ENCODE data around the gene CCDC57.
"Not testable (repeated sequence)": the region's sequence is repeated elsewhere in the genome, so short reads cannot be mapped to it uniquely, and the experiment has no call there.

The CCDC57 gene, protein sequence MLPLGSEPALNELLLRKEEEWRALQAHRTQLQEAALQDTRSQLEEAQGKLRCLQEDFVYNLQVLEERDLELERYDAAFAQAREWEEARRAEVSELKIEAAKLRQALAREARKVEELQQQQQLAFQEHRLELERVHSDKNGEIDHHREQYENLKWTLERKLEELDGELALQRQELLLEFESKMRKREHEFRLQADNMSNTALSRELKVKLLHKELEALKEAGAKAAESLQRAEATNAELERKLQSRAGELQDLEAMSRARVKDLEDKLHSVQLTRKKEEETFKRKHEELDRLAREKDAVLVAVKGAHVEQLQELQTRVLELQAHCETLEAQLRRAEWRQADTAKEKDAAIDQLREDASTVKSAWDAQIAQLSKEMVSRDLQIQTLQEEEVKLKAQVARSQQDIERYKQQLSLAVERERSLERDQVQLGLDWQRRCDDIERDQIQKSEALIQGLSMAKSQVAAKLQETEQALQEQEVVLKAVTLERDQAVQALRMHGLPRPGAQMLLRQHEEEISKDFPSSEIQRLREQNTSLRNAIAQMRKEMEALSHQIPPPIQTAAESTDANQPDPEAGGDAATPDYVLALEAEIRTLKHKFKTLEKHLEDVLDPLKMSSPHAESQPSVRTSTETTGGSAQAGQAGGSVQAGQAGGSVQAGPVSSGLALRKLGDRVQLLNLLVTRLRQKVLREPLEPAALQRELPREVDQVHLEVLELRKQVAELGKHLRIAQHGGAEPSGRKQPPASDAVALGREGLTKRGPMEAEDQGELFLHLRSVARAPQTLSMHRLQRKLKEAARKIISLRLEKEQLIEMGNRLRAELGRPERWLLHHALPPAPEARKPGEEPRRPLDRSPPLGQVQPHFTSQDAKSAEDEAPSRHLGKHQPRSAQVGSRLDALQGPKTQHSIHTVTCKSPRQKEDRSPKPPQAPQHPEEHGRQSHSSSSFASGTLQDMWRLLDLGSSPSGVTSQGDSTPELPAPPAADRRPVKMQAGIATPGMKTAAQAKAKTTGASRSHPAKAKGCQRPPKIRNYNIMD

GRCh38 chr17:82212331-82213250 lies at the start of gene CCDC57:
CCDC57 (minus strand) TSS chr17:82212842; CDS start chr17:82201944, 10,898 bp downstream.
- DNase-seq, result peak; percentile 78 to 82

DNA sequence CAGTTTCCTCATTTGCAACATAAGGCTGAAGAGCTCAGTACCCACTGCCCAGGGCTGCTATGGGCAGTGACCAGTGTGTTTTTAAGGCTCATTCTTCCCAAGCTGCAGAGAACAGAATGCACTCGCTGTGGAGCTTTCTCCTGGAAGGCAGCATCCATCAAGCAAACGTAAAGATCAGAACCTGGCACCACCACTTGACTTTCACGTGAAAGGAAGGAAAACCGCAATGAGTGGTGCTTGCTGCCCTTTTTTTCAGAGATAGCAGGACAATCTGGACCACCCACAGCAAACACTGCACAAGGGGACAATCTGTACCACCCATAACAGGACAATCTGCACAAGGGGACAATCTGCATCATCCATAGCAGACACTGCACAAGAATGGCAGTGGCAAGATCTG lies 49.7 kb upstream of the CCDC57 start:
- no peak for DNase-seq

DNA sequence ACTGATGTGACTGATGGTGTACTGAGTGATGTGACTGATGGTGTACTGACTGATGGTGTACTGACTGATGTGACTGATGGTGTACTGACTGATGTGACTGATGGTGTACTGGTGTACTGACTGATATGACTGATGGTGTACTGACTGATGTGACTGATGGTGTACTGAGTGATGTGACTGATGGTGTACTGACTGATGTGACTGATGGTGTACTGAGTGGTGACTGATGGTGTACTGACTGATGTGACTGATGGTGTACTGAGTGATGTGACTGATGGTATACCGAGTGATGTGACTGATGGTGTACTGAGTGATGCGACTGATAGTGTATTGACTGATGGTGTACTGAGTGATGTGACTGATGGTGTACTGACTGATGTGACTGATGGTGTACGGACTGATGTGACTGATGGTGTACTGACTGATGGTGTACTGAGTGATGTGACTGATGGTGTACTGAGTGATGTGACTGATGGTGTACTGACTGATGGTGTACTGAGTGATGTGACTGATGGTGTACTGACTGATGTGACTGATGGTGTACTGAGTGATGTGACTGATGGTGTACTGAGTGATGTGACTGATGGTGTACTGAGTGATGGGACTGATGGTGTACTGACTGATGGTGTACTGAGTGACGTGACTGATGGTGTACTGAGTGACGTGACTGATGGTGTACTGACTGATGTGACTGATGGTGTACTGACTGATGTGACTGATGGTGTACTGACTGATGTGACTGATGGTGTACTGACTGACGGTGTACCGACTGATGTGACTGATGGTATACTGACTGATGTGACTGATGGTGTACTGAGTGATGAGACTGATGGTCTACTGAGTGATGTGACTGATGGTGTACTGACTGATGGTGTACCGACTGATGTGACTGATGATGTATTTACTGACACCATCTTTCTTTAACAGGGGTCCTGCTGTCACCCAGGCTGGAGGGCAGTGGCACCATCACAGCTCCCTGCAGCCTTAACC lies 47.6 kb upstream of the CCDC57 start:
- DNase-seq, result not testable (repeated sequence)

DNA sequence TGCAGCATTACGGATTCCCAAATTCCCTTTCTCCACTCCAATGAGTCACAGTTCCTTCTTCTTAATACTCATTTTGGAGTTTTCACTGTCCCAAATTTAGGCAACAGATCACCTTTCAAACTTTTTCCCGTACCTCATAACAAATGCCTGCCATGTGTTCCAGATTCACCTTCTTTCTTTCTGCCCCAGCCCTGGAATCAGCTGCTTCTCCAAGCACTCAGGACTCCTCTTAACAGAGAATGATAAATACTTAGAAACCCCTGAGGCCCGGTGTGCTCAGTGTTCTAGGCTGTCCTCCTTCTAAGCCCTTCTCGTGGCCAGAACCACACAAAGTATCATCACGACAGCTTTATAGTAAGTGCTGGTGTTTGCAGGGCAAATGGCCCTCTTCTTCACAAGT lies 45.9 kb upstream of the CCDC57 start:
- DNase-seq, result no peak

- DNase-seq, result peak; percentile 65 to 70
Measured at GRCh38 chr17:82257473-82257872, 44.8 kb upstream of the CCDC57 start.

GRCh38 chr17:82256242-82256885 lies 43.7 kb upstream of the CCDC57 start:
- DNase-seq, result no peak

GRCh38 chr17:82255402-82255972 lies 42.8 kb upstream of the CCDC57 start:
- DNase-seq, result no peak

DNA sequence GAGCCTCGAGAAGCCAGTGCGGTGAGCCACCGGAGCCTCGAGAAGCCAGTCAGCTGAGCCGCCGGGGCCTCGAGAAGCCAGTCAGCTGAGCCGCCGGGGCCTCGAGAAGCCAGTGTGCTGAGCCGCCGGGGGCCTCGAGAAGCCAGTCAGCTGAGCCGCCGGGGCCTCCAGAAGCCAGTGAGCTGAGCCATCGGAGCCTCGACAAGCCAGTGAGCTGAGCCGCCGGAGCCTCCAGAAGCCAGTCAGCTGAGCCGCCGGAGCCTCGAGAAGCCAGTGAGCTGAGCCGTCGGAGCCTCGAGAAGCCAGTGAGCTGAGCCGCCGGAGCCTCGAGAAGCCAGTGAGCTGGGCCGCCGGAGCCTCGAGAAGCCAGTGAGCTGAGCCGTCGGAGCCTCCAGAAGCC lies 42.1 kb upstream of the CCDC57 start:
- DNase-seq, result not testable (repeated sequence)

GRCh38 chr17:82254096-82254495 lies 41.5 kb upstream of the CCDC57 start:
- DNase-seq, result not testable (repeated sequence)

DNA sequence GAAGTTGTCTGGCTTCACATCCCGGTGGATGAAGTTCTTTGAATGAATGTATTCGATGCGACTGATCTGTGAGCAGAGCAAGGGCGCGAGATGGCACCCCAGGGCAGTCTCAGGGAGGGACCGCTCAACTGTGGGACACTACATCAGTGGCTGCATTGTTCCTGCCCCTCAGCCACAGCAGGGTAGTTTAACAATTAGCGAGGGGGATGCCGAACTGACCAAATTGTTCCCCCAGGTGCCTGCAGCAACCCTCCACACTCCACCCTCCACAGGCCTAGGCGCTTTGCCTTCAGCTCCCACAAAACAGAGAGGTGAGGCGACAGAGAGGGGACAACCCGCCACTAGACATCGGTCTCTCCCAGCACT lies 40.5 kb upstream of the CCDC57 start:
- no peak for DNase-seq

- DNase-seq, result no peak
Measured at GRCh38 chr17:82252511-82253178, 40.0 kb upstream of the CCDC57 start.

GRCh38 chr17:82250868-82251500 lies 38.3 kb upstream of the CCDC57 start:
- DNase-seq, result no peak

DNA sequence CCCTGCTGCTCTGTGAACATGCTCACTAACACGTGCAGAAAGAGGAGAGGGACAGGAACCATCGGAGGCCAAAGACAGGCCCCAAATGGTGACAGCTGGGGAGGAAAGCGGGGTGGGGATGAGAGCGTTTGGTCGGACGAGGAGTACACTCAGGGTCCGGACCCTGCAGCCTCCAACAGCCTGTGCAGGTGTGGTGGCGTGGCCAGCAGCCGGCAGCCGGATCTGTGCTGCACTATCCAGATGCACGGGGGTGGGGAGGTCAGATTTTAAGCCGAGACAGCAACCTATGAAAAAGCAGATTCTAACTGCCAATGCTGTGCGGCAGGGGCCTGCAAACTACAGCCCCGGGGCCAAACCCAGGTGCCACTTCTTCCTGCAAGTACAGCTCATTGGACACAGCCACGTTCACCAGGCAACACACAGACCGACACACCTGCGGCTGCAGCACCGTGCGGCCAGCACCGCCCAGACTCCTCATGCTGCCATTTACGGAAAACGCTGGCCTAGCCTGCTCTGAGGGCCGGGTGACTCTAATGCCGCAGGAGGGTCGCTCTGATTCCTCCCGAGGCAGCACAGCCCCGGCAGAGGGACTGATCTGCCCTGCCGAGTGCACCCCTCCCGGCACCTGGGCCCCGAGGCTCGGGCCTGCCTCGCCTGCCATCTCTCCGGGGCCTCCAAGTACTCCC lies 37.4 kb upstream of the CCDC57 start:
- no peak for DNase-seq

- no peak for DNase-seq
Measured at GRCh38 chr17:82248815-82249674, 36.4 kb upstream of the CCDC57 start.

- DNase-seq, result no peak
Measured at GRCh38 chr17:82247856-82248671, 35.4 kb upstream of the CCDC57 start.

DNA sequence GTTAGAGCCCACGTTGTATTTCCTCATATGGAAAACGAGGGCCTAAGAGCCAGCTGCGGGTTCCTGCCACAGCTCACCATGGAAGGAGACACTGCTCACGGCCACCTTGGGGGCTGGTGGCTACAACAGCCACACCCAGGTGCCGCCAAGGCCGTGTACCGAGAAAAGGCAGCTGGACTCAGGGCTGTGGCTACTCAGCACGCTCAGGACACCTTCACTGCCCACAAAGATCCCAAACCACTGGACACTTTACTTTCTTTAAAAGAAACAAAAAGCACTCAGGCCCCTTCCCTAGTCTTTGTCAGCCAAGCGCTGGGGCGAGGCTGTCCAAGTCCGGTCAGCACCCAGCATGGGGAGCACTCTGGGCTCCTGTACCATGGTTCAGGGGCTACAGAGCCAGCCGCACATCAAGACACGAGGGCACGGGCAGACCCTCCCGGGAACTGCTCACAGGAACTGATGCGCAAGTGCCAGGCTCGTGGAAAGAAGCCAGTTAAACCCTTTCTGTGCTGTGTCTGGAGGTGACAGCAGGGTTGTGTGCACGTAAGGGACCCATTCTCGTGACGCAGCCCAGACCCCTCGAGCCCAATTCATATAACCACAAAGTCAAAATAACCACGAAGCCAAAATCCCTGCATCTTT lies 34.7 kb upstream of the CCDC57 start:
- DNase-seq, result no peak

Data from activated CD4-positive, alpha-beta T cell treated with anti-CD3 and anti-CD28 coated beads, Interleukin-2, amount 50 U/mL, for 48 hours (primary cell).